Measurements from ENCODE around the gene OPCML.

Gene OPCML

GRCh38 chr11:133271206-133271605, 261.1 kb downstream of the OPCML start:
- DNase-seq, result no peak

- no peak for DNase-seq
These were observed 263.0 kb downstream of the OPCML start for GRCh38 chr11:133269267-133269666.

GRCh38 chr11:133266986-133267385, 265.3 kb downstream of the OPCML start:
- no peak for DNase-seq

GRCh38 chr11:133265530-133266035, 266.7 kb downstream of the OPCML start:
- no peak for DNase-seq

GRCh38 chr11:133263332-133263731, 269.0 kb downstream of the OPCML start:
- DNase-seq, result no peak

GRCh38 chr11:133258751-133259150, 273.6 kb downstream of the OPCML start:
- DNase-seq, result no peak

GRCh38 chr11:133254601-133255000, 277.7 kb downstream of the OPCML start:
- no peak for DNase-seq

- DNase-seq, result no peak
These were observed 278.7 kb downstream of the OPCML start for GRCh38 chr11:133253570-133253969.

- DNase-seq, result no peak
These were observed 280.5 kb downstream of the OPCML start for GRCh38 chr11:133251841-133252240.

- DNase-seq, result no peak
These were observed 282.8 kb downstream of the OPCML start for GRCh38 chr11:133249530-133249929.

GRCh38 chr11:133249065-133249464, 283.2 kb downstream of the OPCML start:
- DNase-seq, result no peak

- DNase-seq, result no peak
These were observed 288.5 kb downstream of the OPCML start for GRCh38 chr11:133243832-133244231.

GRCh38 chr11:133240908-133241655, 291.2 kb downstream of the OPCML start:
- no peak for DNase-seq

- no peak for DNase-seq
These were observed 292.7 kb downstream of the OPCML start for GRCh38 chr11:133239575-133239974.

- no peak for DNase-seq
These were observed 293.8 kb downstream of the OPCML start for GRCh38 chr11:133238495-133238894.

- no peak for DNase-seq
These were observed 294.3 kb downstream of the OPCML start for GRCh38 chr11:133238027-133238426.

GRCh38 chr11:133235381-133235780, 296.9 kb downstream of the OPCML start:
- no peak for DNase-seq

- DNase-seq, result no peak
These were observed 297.4 kb downstream of the OPCML start for GRCh38 chr11:133234883-133235282.

GRCh38 chr11:133232665-133233064, 299.6 kb downstream of the OPCML start:
- no peak for DNase-seq

- DNase-seq, result no peak
These were observed 301.9 kb downstream of the OPCML start for GRCh38 chr11:133230431-133230830.

- no peak for DNase-seq
These were observed 303.6 kb downstream of the OPCML start for GRCh38 chr11:133228471-133229329.

- no peak for DNase-seq
These were observed 304.6 kb downstream of the OPCML start for GRCh38 chr11:133227632-133228111.

- no peak for DNase-seq
These were observed 308.0 kb downstream of the OPCML start for GRCh38 chr11:133224271-133224670.
